K562 treated with DMSO at 1 percent for 4 hours (cell line): ENCODE measurements around the gene PIGT. TPM values are rescaled to one million over a fixed set of nuclear protein-coding genes. Genes with fewer than 3 reads are reported as not detected.

Source experiments
- total RNA-seq: library from RNA; unstranded; fragments of 300-600 nt; gene quantifications from 2 replicates; pipeline ENCODE4 v1.2.3, GENCODE V29; 2022; ENCODE audit not compliant: insufficient read depth

PIGT gene
- total RNA-seq, result 91.8 and 108 TPM in 2 replicates

DNA sequence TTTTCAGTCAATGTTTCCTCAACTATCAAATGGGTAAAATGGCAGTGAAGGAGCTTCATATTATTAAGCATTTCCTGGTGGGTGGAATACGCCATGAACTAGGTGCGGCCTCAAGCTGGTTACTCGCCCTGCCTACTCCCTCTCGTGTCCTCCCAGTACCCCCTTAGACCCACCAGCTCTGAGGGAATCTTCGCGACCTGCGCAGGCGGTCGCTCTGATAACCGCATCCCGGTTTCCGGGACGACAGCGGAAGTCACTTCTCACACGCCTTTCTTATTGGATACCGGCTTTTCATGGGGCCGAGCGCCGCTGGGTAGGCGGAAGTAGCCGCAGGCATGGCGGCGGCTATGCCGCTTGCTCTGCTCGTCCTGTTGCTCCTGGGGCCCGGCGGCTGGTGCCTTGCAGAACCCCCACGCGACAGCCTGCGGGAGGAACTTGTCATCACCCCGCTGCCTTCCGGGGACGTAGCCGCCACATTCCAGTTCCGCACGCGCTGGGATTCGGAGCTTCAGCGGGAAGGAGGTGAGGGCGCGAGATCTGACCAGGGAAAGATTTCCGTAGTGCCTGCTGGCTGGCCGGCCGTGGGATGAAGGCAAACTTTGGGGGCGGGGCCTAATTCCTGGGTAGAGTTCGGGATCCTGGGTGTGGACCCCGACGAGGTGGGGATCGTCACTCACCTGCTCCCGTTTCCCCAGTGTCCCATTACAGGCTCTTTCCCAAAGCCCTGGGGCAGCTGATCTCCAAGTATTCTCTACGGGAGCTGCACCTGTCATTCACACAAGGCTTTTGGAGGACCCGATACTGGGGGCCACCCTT, at the start of gene PIGT:
Gene PIGT (plus strand): TSS at position 320 of the 816 bp plus-strand sequence. CDS start 16 bp downstream, at position 336.

GRCh38 chr20:45378191-45378590, 37.8 kb upstream of the PIGT start, which contains the start of gene TP53TG5:
Gene TP53TG5 (minus strand): TSS chr20:45378325. CDS start chr20:45378236, 89 bp downstream.

GRCh38 chr20:45407783-45408645, 7.9 kb upstream of the PIGT start, which contains the start of gene DBNDD2:
Gene DBNDD2 (plus strand): TSS chr20:45408289. CDS start chr20:45408468, 179 bp downstream.

DNA sequence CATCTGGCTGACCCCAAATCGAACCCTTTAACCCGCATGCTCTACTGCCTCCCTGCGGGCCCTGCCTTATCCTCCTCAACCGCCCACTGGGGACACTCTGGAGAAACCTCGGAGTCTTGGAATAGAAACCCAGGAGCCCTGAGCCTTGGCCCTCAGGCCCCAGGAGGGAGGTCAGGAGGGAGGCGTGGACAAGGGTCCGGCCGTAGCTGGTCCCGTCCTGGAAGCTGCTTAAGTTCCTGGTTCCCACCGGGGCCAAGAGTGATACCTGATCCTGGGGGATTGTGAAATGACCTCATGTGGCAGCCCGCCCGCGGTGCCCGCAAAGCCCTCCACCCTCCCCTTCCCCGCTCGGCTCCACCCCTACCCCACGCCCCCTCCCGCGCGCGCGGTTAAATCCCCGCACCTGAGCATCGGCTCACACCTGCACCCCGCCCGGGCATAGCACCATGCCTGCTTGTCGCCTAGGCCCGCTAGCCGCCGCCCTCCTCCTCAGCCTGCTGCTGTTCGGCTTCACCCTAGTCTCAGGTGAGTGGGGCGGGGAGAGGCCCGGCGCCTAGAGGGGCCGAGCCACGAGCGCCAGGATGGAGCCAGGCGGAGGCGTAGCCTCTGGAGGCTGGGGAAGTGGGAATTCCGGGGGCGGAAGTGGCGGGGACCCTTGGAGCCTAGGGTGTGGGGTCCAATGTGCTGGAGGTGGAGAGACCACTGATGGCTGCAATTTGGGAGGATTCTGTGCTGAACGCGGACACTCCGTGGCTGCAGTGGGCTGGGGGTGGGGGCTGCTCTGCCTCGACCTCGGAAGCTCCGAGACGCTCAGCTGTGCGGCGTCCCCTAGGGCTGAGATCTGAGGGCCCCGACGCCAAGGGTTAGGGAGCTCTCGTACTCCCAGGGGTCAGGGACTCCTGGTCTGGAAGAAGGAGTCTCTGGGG, 53.7 kb downstream of the PIGT start, which contains the start of gene WFDC2:
Gene WFDC2 (plus strand): TSS at position 418 of the 926 bp plus-strand sequence. CDS start 29 bp downstream, at position 447.

Other genes starting within 250 kb of the PIGT start
- gene PI3, start 241.2 kb upstream of the PIGT start, total RNA-seq, result not detected in 2 replicates
- not detected in 2 replicates for gene SEMG1, start 209.1 kb upstream of the PIGT start, total RNA-seq
- not detected in 2 replicates for gene SEMG2, start 194.8 kb upstream of the PIGT start, total RNA-seq
- gene SLPI, start 161.6 kb upstream of the PIGT start, total RNA-seq, result not detected in 2 replicates
- not detected in 2 replicates for gene RBPJL, start 109.3 kb upstream of the PIGT start, total RNA-seq
- gene MATN4, start 107.8 kb upstream of the PIGT start, total RNA-seq, result not detected in 2 replicates
- gene SDC4, start 67.7 kb upstream of the PIGT start, total RNA-seq, result 10.1 and 13.5 TPM in 2 replicates
- 10.9 and 16.0 TPM in 2 replicates for gene SYS1, start 53.0 kb upstream of the PIGT start, total RNA-seq
- not detected in 2 replicates for gene TP53TG5, start 37.8 kb upstream of the PIGT start, total RNA-seq
- 66.5 and 84.8 TPM in 2 replicates for gene DBNDD2, start 7.9 kb upstream of the PIGT start, total RNA-seq
- gene WFDC2, start 53.6 kb downstream of the PIGT start, total RNA-seq, result not detected in 2 replicates
- not detected in 2 replicates for gene SPINT3, start 99.5 kb downstream of the PIGT start, total RNA-seq
- not detected in 2 replicates for gene WFDC6, start 123.3 kb downstream of the PIGT start, total RNA-seq
- not detected in 2 replicates for gene EPPIN, start 131.3 kb downstream of the PIGT start, total RNA-seq
- gene WFDC8, start 163.1 kb downstream of the PIGT start, total RNA-seq, result not detected in 2 replicates
- not detected in 2 replicates for gene WFDC10A, start 213.6 kb downstream of the PIGT start, total RNA-seq
- gene WFDC9, start 215.1 kb downstream of the PIGT start, total RNA-seq, result not detected in 2 replicates